Measurements from ENCODE around the gene CHST10. TPM values are rescaled to one million over a fixed set of nuclear protein-coding genes. Genes with fewer than 3 reads are reported as not detected.

CHST10 gene
- total and polyA plus RNA-seq, 2 donors (not counting 3 experiments of a cell fraction or from before 2014, with no cell fraction given) = 11.1 to 12.3 TPM

DNA sequence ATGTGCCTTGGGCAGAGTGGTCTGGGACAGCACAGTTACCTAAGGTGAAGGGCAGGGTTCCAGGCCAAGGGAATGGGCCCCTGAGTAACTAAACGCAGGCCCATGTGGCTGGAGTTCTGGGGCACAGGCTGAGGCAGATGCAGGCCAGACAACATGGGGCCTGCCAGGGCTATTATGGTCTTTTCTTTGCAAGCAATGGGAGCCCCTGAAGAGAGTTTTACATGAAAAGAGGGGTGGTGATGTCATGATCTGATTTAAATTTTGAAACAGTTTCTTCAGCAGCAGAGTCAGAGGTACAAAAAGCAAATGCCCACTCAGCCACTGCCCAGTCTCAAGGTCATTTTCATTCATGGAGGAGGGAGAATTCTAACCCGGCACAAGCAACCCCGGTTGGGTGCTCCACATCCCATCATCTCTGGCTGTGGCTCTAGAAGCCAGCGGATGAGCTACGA is 5.6 kb downstream of the CHST10 start:
- no peak overlapping the region for H3K27ac ChIP-seq (ENCODE audit: insufficient read depth, low read depth, low read length)
- H3K79me2 ChIP-seq (ENCODE audit: control insufficient read depth, insufficient read depth, low read length) = peaks cover 5% of the 10 kb centered on the region
- TF ChIP-seq GATA2 (IDR thresholded peaks at IDR 0.05; ENCODE audit: insufficient read depth, insufficient read length, low read depth, low read length) (no peak), JUN (IDR thresholded peaks at IDR 0.05; ENCODE audit: borderline replicate concordance, insufficient read depth, insufficient read length, low read depth) (no peak), POLR2AphosphoS5 (IDR thresholded peaks at IDR 0.05; ENCODE audit: insufficient read depth, low read depth, low read length) (no peak), FOS (IDR thresholded peaks at IDR 0.05; ENCODE audit: borderline replicate concordance, insufficient read depth, low read length) (no peak), MYC (IDR thresholded peaks at IDR 0.05; ENCODE audit: low read depth, low read length) (no peak), POLR2A (IDR thresholded peaks at IDR 0.05; ENCODE audit: low read depth, low read length) (no peak), EZH2 (IDR thresholded peaks at IDR 0.05; ENCODE audit: borderline replicate concordance, low read depth, low read length, severe bottlenecking) (no peak)
- TF ChIP-seq, protein P1, sequence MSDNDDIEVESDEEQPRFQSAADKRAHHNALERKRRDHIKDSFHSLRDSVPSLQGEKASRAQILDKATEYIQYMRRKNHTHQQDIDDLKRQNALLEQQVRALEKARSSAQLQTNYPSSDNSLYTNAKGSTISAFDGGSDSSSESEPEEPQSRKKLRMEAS (IDR thresholded peaks at IDR 0.05; ENCODE audit: insufficient read depth, insufficient read length) = no peak
- TF ChIP-seq, protein P2, sequence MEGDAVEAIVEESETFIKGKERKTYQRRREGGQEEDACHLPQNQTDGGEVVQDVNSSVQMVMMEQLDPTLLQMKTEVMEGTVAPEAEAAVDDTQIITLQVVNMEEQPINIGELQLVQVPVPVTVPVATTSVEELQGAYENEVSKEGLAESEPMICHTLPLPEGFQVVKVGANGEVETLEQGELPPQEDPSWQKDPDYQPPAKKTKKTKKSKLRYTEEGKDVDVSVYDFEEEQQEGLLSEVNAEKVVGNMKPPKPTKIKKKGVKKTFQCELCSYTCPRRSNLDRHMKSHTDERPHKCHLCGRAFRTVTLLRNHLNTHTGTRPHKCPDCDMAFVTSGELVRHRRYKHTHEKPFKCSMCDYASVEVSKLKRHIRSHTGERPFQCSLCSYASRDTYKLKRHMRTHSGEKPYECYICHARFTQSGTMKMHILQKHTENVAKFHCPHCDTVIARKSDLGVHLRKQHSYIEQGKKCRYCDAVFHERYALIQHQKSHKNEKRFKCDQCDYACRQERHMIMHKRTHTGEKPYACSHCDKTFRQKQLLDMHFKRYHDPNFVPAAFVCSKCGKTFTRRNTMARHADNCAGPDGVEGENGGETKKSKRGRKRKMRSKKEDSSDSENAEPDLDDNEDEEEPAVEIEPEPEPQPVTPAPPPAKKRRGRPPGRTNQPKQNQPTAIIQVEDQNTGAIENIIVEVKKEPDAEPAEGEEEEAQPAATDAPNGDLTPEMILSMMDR (IDR thresholded peaks at IDR 0.05; ENCODE audit: extremely low read depth in 1 of 2, insufficient read depth in 1 of 2, low read depth in 1 of 2, low read length in 2 of 2) = no peak
- no TSS peak for BruUV-seq (replicated peaks)
- H3K9me3 ChIP-seq (replicated peaks; ENCODE audit: control insufficient read depth, insufficient read depth, low read length) = no peaks in the 10 kb centered on the region
- no peaks in the 10 kb centered on the region for H3K9me1 ChIP-seq (replicated peaks; ENCODE audit: control insufficient read depth, extremely low read depth, insufficient read depth, low read length)
- no peak overlapping the region for H2AFZ ChIP-seq (ENCODE audit: low read depth, low read length)
- dilution Hi-C loops (cut with MboI; ENCODE audit: extremely low pct_ligation_motif_present, low sequenced_read_pairs) = no loop called here
- ChIA-PET POLR2A (no interaction called here), CTCF (interaction anchor here (0.8 to 2.7 kb wide), 2 partner anchors 10 to 31 kb away, joined by 4 to 12 read pairs; no protein-coding TSS in a partner anchor)
- H3K4me1 ChIP-seq (ENCODE audit: control insufficient read depth, extremely low read depth, insufficient read depth, low read length) = peaks cover 5% of the 10 kb centered on the region
- intact Hi-C loops (cut with micrococcal nuclease) = no loop called here
- H3K27me3 ChIP-seq (ENCODE audit: control insufficient read depth in 2 of 2, insufficient read depth in 2 of 2, low read length in 2 of 2) = no peaks in the 10 kb centered on the region
- no peak overlapping the region for H3K4me2 ChIP-seq (ENCODE audit: insufficient read depth, low read length)
- DNase-seq (ENCODE audit: low read depth, low spot score) (no peak), FAIRE-seq (no peak)
- H3K36me3 ChIP-seq (ENCODE audit: control insufficient read depth in 2 of 2, extremely low read depth in 1 of 2, insufficient read depth in 2 of 2, low read length in 2 of 2) = peaks cover 0 to 3% of the 10 kb centered on the region in 2 experiments
- H3K9ac ChIP-seq (replicated peaks; ENCODE audit: extremely low read depth, insufficient read depth, low read length) = no peak overlapping the region
- no peak overlapping the region for H3K4me3 ChIP-seq (replicated peaks in 1 of 3; ENCODE audit: insufficient read depth in 1 of 3, low read depth in 1 of 3, low read length in 3 of 3)
- no peaks in the 10 kb centered on the region for H4K20me1 ChIP-seq (replicated peaks; ENCODE audit: control insufficient read depth, extremely low read depth, insufficient read depth, low read length)

All from endothelial cell of umbilical vein (primary cell).